ENCODE measurements around the gene TBC1D22A.

The TBC1D22A gene

GRCh38 chr22:47171441-47172221, 409.2 kb downstream of the TBC1D22A start:
- H3K4me3 ChIP-seq (ENCODE audit: low read depth, low read length), result no peak overlapping the region
- no peak for TF ChIP-seq CTCF (IDR thresholded peaks at IDR 0.05; ENCODE audit: control insufficient read depth, extremely low read depth, insufficient read depth)
- DNase-seq (ENCODE audit: low read depth), result no peak

- H3K4me3 ChIP-seq (ENCODE audit: low read depth, low read length), result no peak overlapping the region
- TF ChIP-seq CTCF (IDR thresholded peaks at IDR 0.05; ENCODE audit: control insufficient read depth, extremely low read depth, insufficient read depth), result no peak
- no peak for DNase-seq (ENCODE audit: low read depth)
Observed at GRCh38 chr22:47172771-47173534, 410.5 kb downstream of the TBC1D22A start.

- DNase-seq (ENCODE audit: low read depth), result no peak
- no peak for TF ChIP-seq CTCF (IDR thresholded peaks at IDR 0.05; ENCODE audit: control insufficient read depth, extremely low read depth, insufficient read depth)
- no peak overlapping the region for H3K4me3 ChIP-seq (ENCODE audit: low read depth, low read length)
Observed at GRCh38 chr22:47173535-47174021, 411.1 kb downstream of the TBC1D22A start.

- DNase-seq (ENCODE audit: low read depth), result no peak
- TF ChIP-seq CTCF (IDR thresholded peaks at IDR 0.05; ENCODE audit: control insufficient read depth, extremely low read depth, insufficient read depth), result no peak
- no peak overlapping the region for H3K4me3 ChIP-seq (ENCODE audit: low read depth, low read length)
Observed at GRCh38 chr22:47174096-47174495, 411.6 kb downstream of the TBC1D22A start.

GRCh38 chr22:47174671-47175112, 412.2 kb downstream of the TBC1D22A start:
- H3K4me3 ChIP-seq (ENCODE audit: low read depth, low read length), result no peak overlapping the region
- no peak for DNase-seq (ENCODE audit: low read depth)
- TF ChIP-seq CTCF (IDR thresholded peaks at IDR 0.05; ENCODE audit: control insufficient read depth, extremely low read depth, insufficient read depth), result no peak

GRCh38 chr22:47175151-47176025, 412.9 kb downstream of the TBC1D22A start:
- DNase-seq (ENCODE audit: low read depth), result peak; percentile 6
- TF ChIP-seq CTCF (IDR thresholded peaks at IDR 0.05; ENCODE audit: control insufficient read depth, extremely low read depth, insufficient read depth), result no peak
- no peak overlapping the region for H3K4me3 ChIP-seq (ENCODE audit: low read depth, low read length)
